Fibroblast of villous mesenchyme (primary cell): ENCODE results near the gene MGAT5. TPM values are rescaled to one million over a fixed set of nuclear protein-coding genes. Genes with fewer than 3 reads are reported as not detected.

Experiments
- DNase-seq: peaks from one replicate; pipeline ENCODE4 v3.0.0-alpha.2; 2010; ENCODE audit warnings: low read depth
- H3K4me3 ChIP-seq: 2 replicates; pipeline ENCODE4 v1.5.1; 2011; ENCODE audit warnings: low read depth, mild to moderate bottlenecking, low read length
- CTCF ChIP-seq: IDR thresholded peaks from 2 replicates; pipeline ENCODE4 v1.5.1; 2012; ENCODE audit warnings: low read depth, mild to moderate bottlenecking, low read length; ENCODE audit not compliant: insufficient read depth
- total RNA-seq: library from RNA; depleted of rRNA; stranded (reverse); fragments of >200 nt; gene quantifications from 2 replicates; pipeline ENCODE4 v1.2.3, GENCODE V29; 2012

Gene MGAT5
- total RNA-seq, 1 donor = 109 TPM

GRCh38 chr2:134360745-134361487, 107.0 kb downstream of the MGAT5 start:
- no peak for TF ChIP-seq CTCF
- DNase-seq = no peak
- no peak overlapping the region for H3K4me3 ChIP-seq

- TF ChIP-seq CTCF = no peak
- H3K4me3 ChIP-seq = no peak overlapping the region
- no peak for DNase-seq
Observed at GRCh38 chr2:134361648-134362047, 107.8 kb downstream of the MGAT5 start.

- no peak for TF ChIP-seq CTCF
- DNase-seq = no peak
- H3K4me3 ChIP-seq = no peak overlapping the region
Observed at GRCh38 chr2:134362152-134362668, 108.3 kb downstream of the MGAT5 start.

GRCh38 chr2:134362740-134363139, 108.9 kb downstream of the MGAT5 start:
- DNase-seq = no peak
- no peak overlapping the region for H3K4me3 ChIP-seq
- TF ChIP-seq CTCF = no peak

- peak; percentile 29 for DNase-seq
- H3K4me3 ChIP-seq = no peak overlapping the region
- TF ChIP-seq CTCF = peak; percentile 39
Observed at GRCh38 chr2:134365356-134365755, 111.5 kb downstream of the MGAT5 start.

- DNase-seq = no peak
- no peak overlapping the region for H3K4me3 ChIP-seq
- TF ChIP-seq CTCF = no peak
Observed at GRCh38 chr2:134366359-134366758, 112.5 kb downstream of the MGAT5 start.
